Karpas-422 (cell line): ENCODE measurements around the gene ATP1A3. TPM values are rescaled to one million over a fixed set of nuclear protein-coding genes. Genes with fewer than 3 reads are reported as not detected.
"Not testable (repeated sequence)": the region's sequence is repeated elsewhere in the genome, so short reads cannot be mapped to it uniquely, and the experiment has no call there.

Experiments used
- DNase-seq: peaks from one replicate; pipeline ENCODE4 v3.0.0-alpha.2; 2015
- H2AFZ ChIP-seq: fragments of 200-600 bp; sonication (generic); 2 replicates; pipeline ENCODE4 v1.6.1; 2014; ENCODE audit warnings: antibody characterized with exemption, low read length, mixed read lengths
- H3K27ac ChIP-seq: fragments of 200-600 bp; sonication (generic); 2 replicates; pipeline ENCODE4 v1.5.1; 2014; ENCODE audit warnings: mild to moderate bottlenecking, low read length, moderate library complexity
- H3K27me3 ChIP-seq: fragments of 200-600 bp; sonication (generic); 2 replicates; pipeline ENCODE4 v1.6.1; 2014; ENCODE audit warnings: low read length, mixed read lengths
- H3K36me3 ChIP-seq: fragments of 200-600 bp; sonication (generic); 2 replicates; pipeline ENCODE4 v1.6.1; 2014; ENCODE audit warnings: low read length, mixed read lengths; ENCODE audit not compliant: insufficient read depth
- H3K4me1 ChIP-seq: fragments of 200-600 bp; sonication (generic); 2 replicates; pipeline ENCODE4 v1.6.1; 2014; ENCODE audit warnings: mild to moderate bottlenecking, low read length, mixed read lengths
- H3K4me2 ChIP-seq: fragments of 200-600 bp; sonication (generic); 2 replicates; pipeline ENCODE4 v1.6.1; 2014; ENCODE audit warnings: low read length, low read depth, mild to moderate bottlenecking; ENCODE audit not compliant: poor library complexity, severe bottlenecking
- H3K4me3 ChIP-seq: fragments of 200-600 bp; sonication (generic); 2 replicates; pipeline ENCODE4 v1.5.1; 2014; ENCODE audit warnings: mild to moderate bottlenecking, antibody characterized with exemption, low read length, mixed read lengths
- H3K79me2 ChIP-seq: fragments of 200-600 bp; sonication (generic); 2 replicates; pipeline ENCODE4 v1.6.1; 2014; ENCODE audit warnings: mild to moderate bottlenecking, low read length, mixed read lengths
- H3K9ac ChIP-seq: fragments of 200-600 bp; sonication (generic); 2 replicates; pipeline ENCODE4 v1.6.0; 2014; ENCODE audit warnings: low read length
- H3K9me2 ChIP-seq: fragments of 200-600 bp; sonication (generic), shearing (Covaris generic); replicated peaks from 2 replicates; pipeline ENCODE4 v1.6.0; 2014; ENCODE audit warnings: mild to moderate bottlenecking, low read length, moderate library complexity; ENCODE audit not compliant: insufficient read depth
- H3K9me3 ChIP-seq: fragments of 300-700, 200-600 bp; sonication (generic); 2 replicates; pipeline ENCODE4 v1.6.1; 2014; ENCODE audit warnings: low read length, mixed read lengths
- H4K20me1 ChIP-seq: fragments of 200-600 bp; sonication (generic); 2 replicates; pipeline ENCODE4 v1.6.1; 2014; ENCODE audit warnings: mild to moderate bottlenecking, antibody characterized with exemption, low read length, low read depth; ENCODE audit not compliant: insufficient read depth
- total RNA-seq: library from RNA; depleted of rRNA; stranded (reverse); fragments of >200 nt; shearing (Covaris generic); gene quantifications from 2 replicates; pipeline ENCODE4 v1.2.3, GENCODE V29; 2014; ENCODE audit warnings: low replicate concordance

ATP1A3 gene
- total RNA-seq, 1 experiment from 2014 or later: 26.6 TPM

DNA sequence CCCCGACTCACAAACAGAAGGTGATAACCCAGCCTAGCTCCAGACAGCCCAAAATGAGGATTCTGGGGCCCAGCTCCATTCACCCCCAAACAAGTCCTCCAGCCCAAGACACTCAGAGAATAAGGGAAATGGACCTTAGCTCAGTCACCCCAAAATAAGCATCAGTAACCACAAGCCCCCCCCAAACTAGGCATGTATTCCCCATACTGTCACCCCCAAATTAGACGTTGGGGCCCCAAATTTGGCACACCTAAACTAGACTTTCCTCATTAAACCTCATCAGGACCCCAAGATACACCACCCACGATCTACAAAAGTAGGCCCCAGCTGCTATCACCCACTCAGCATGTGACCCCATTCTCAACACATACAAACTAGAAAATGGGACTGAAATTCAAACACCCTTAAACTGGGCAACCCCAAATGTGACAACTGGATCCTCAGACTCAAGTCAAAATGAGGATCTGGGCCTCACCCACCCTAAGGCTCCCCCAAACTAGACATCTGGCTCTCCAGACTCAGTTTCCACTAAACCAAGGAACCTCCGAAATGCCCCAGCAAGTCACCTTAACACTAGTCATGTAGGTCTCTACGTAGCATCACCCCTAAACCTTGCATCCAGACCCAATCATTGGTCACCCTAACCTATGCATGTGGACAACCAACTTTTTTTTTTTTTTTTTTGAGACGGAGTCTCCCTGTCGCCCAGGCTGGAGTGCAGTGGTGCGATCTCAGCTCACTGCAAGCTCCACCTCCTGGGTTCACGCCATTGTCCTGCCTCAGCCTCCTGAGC is 52.4 kb downstream of the ATP1A3 start:
- H3K4me1 ChIP-seq: peaks cover 79% of the 10 kb centered on the region
- H3K27me3 ChIP-seq: no peaks in the 10 kb centered on the region
- H3K4me2 ChIP-seq: peak overlapping the region; percentile 93
- no peaks in the 10 kb centered on the region for H3K9me2 ChIP-seq
- H4K20me1 ChIP-seq: no peaks in the 10 kb centered on the region
- no peaks in the 10 kb centered on the region for H3K36me3 ChIP-seq
- DNase-seq: peak; percentile 67
- H2AFZ ChIP-seq: no peak overlapping the region; the same call in 1 of the 2 replicates
- no peaks in the 10 kb centered on the region for H3K9me3 ChIP-seq
- H3K9ac ChIP-seq: peak overlapping the region; percentile 99
- H3K79me2 ChIP-seq: no peaks in the 10 kb centered on the region
- peak overlapping the region; percentile 86; the same call in 1 of the 2 replicates for H3K4me3 ChIP-seq
- H3K27ac ChIP-seq: peak overlapping the region; percentile 95

- no peaks in the 10 kb centered on the region for H3K27me3 ChIP-seq
- H3K4me3 ChIP-seq: peak overlapping the region; percentile 86
- H3K4me1 ChIP-seq: peaks cover 79% of the 10 kb centered on the region
- H2AFZ ChIP-seq: peak overlapping the region; percentile 52; the same call in 1 of the 2 replicates
- peak overlapping the region; percentile 99 for H3K9ac ChIP-seq
- H3K79me2 ChIP-seq: no peaks in the 10 kb centered on the region
- H3K36me3 ChIP-seq: no peaks in the 10 kb centered on the region
- no peaks in the 10 kb centered on the region for H3K9me2 ChIP-seq
- H4K20me1 ChIP-seq: no peaks in the 10 kb centered on the region
- no peaks in the 10 kb centered on the region for H3K9me3 ChIP-seq
- DNase-seq: no peak
- peak overlapping the region; percentile 95 for H3K27ac ChIP-seq
- peak overlapping the region; percentile 93 for H3K4me2 ChIP-seq
These were observed 53.2 kb downstream of the ATP1A3 start for GRCh38 chr19:41940731-41941409.

- Histone ChIP-seq H3K79me2 (no peaks in the 10 kb centered on the region), H3K27ac (peak overlapping the region; percentile 95), H3K4me1 (peaks cover 76% of the 10 kb centered on the region), H3K9me2 (no peaks in the 10 kb centered on the region), H3K9me3 (no peaks in the 10 kb centered on the region), H2AFZ (0 out of 2 replicates have a peak overlapping the region, but pooled peaks have one; percentile 52), H3K27me3 (no peaks in the 10 kb centered on the region), H3K4me2 (peak overlapping the region; percentile 98), H4K20me1 (no peaks in the 10 kb centered on the region), H3K36me3 (no peaks in the 10 kb centered on the region), H3K4me3 (peak overlapping the region; percentile 86), H3K9ac (peak overlapping the region; percentile 99)
- DNase-seq: peak; percentile 89
These were observed 53.9 kb downstream of the ATP1A3 start for GRCh38 chr19:41939861-41940730.

DNA sequence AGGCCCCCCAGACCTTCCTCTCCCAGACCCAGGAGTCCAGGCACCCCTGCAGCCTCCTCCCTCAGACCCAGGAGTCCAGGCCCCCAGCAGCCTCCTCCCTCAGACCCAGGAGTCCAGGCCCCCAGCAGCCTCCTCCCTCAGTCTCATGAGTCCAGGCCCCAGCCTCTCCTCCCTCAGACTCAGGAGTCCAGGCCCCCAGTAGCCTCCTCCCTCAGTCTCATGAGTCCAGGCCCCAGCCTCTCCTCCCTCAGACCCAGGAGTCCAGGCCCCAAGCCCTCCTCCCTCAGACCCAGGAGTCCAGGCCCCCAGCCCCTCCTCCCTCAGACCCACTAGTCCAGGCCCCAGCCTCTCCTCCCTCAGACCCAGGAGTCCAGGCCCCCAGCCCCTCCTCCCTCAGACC is 54.8 kb downstream of the ATP1A3 start:
- Histone ChIP-seq H3K9ac (peak overlapping the region; percentile 99), H3K27ac (peak overlapping the region; percentile 95), H3K4me2 (peak overlapping the region; percentile 98), H3K4me1 (peaks cover 76% of the 10 kb centered on the region), H3K4me3 (peak overlapping the region; percentile 86; the same call in 1 of the 2 replicates)
- not testable (repeated sequence) for H3K27me3 ChIP-seq, H4K20me1 ChIP-seq, H2AFZ ChIP-seq, DNase-seq, H3K79me2 ChIP-seq, H3K9me2 ChIP-seq, H3K9me3 ChIP-seq, H3K36me3 ChIP-seq

DNA sequence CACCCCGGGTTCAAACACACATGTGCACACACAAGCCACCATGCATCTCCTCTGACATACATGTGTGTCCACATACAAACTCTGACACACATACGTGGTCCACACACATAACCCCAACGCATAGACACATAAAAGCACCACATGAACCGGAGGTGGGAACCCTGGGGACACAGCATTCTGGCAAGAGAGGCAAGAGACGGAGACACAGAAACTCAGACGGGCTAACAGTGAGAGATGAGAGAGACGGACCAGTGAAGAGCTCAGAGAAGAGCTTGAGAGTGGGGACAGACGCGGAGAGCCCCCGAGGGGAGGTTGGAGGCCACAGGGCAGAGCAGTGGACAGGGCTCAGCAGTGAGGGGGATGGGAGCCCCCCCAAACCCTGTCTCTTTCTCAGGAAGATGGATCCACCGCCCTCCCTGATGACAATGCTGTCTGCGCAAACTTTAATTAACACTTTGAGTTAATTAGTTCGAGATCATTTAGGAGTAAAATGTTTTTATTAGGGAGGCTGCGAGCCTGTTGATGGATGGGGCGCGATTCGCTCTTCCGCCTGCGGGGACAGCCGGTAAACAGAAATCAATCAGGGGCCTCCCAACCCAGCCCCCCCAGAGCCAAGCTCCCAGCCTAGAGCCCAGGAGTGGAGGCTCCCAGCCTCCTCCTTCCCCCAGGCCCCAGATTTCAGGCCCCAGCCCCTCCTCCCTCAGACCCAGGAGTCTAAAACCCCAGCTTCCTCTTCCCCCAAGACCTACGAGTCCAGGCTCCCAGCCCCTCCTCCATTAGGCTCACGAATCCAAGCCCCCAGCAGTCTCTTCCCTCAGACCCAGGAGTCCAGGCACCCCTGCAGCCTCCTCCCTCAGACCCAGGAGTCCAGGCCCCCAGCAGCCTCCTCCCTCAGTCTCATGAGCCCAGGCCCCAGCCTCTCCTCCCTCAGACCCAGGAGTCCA is 56.2 kb downstream of the ATP1A3 start:
- peak overlapping the region; percentile 74 for H3K9ac ChIP-seq
- DNase-seq: peak; percentile 75
- H3K9me2 ChIP-seq: no peaks in the 10 kb centered on the region
- no peaks in the 10 kb centered on the region for H3K79me2 ChIP-seq
- no peaks in the 10 kb centered on the region for H3K9me3 ChIP-seq
- H3K27ac ChIP-seq: peak overlapping the region; percentile 87
- peaks cover 73% of the 10 kb centered on the region for H3K4me1 ChIP-seq
- H3K27me3 ChIP-seq: no peaks in the 10 kb centered on the region
- H3K4me2 ChIP-seq: peak overlapping the region; percentile 56
- H2AFZ ChIP-seq: no peak overlapping the region
- H4K20me1 ChIP-seq: no peaks in the 10 kb centered on the region
- peak overlapping the region; percentile 46; the same call in 1 of the 2 replicates for H3K4me3 ChIP-seq
- no peaks in the 10 kb centered on the region for H3K36me3 ChIP-seq

- no peaks in the 10 kb centered on the region for H4K20me1 ChIP-seq
- H3K9ac ChIP-seq: peak overlapping the region; percentile 74
- H3K27ac ChIP-seq: peak overlapping the region; percentile 87
- peak overlapping the region; percentile 56 for H3K4me2 ChIP-seq
- no peaks in the 10 kb centered on the region for H3K9me3 ChIP-seq
- peaks cover 76% of the 10 kb centered on the region for H3K4me1 ChIP-seq
- H2AFZ ChIP-seq: no peak overlapping the region
- no peaks in the 10 kb centered on the region for H3K27me3 ChIP-seq
- no peak overlapping the region; the same call in 1 of the 2 replicates for H3K4me3 ChIP-seq
- no peaks in the 10 kb centered on the region for H3K79me2 ChIP-seq
- H3K9me2 ChIP-seq: no peaks in the 10 kb centered on the region
- no peak for DNase-seq
- H3K36me3 ChIP-seq: no peaks in the 10 kb centered on the region
These were observed 57.1 kb downstream of the ATP1A3 start for GRCh38 chr19:41936961-41937360.

GRCh38 chr19:41936416-41936850 is 57.6 kb downstream of the ATP1A3 start:
- no peaks in the 10 kb centered on the region for H3K9me3 ChIP-seq
- H3K36me3 ChIP-seq: no peaks in the 10 kb centered on the region
- no peak for DNase-seq
- H3K79me2 ChIP-seq: no peaks in the 10 kb centered on the region
- H2AFZ ChIP-seq: no peak overlapping the region
- peak overlapping the region; percentile 87 for H3K27ac ChIP-seq
- peak overlapping the region; percentile 74 for H3K9ac ChIP-seq
- H3K27me3 ChIP-seq: no peaks in the 10 kb centered on the region
- no peaks in the 10 kb centered on the region for H3K9me2 ChIP-seq
- H3K4me3 ChIP-seq: no peak overlapping the region
- peak overlapping the region; percentile 56 for H3K4me2 ChIP-seq
- H4K20me1 ChIP-seq: no peaks in the 10 kb centered on the region
- H3K4me1 ChIP-seq: peaks cover 77% of the 10 kb centered on the region
